C1 segment of cervical spinal cord (tissue), 14 donors: Measurements from ENCODE around the gene SIRT3.

Source experiments
- DNase-seq, 14 donors: peaks; one replicate each; lab custom pipeline; 2025; lab: John Stamatoyannopoulos, UW

The SIRT3 gene

DNA sequence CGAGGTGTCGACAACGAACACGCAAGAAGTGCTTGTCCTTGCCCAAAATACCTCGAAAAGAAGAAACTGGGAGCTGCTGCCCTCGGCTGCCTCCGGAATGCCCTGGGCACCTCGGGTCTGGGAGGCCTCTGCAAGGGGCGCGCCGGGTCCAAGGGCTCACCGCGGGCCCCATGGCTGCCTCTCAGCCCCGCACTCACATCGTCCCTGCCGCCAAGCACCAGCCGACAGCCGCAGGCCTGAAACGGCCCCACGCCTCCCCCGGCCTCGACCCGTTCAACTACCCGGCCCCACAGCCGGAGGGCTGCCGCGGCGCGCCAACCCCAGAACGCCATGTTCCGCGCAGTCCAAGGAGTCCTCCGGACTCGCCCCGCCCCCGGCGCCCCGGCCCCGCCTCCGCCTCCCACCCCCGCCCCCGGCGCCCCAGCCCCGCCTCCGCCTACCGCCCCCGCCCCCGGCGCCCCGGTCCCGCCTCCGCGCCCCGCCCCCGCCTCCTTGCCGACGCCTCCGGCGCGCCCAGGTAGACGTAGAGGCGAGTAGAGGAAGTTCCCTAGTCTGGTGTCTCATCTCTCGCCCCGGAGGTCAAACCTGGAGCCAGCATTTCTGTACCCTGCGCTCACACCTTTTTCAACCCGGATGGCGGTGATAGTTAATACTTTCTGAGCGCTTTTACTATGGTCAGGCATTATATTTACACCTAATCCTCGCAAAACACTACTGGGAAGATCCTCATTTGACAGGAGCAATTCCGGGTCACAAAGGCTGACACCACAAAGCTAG is at the start of gene SIRT3:
Gene SIRT3 (minus strand): TSS at position 346 of the 777 bp plus-strand sequence. CDS start 14 bp downstream, at position 332.
- DNase-seq, result peak; percentile 10 to 87 (median 79)

DNA sequence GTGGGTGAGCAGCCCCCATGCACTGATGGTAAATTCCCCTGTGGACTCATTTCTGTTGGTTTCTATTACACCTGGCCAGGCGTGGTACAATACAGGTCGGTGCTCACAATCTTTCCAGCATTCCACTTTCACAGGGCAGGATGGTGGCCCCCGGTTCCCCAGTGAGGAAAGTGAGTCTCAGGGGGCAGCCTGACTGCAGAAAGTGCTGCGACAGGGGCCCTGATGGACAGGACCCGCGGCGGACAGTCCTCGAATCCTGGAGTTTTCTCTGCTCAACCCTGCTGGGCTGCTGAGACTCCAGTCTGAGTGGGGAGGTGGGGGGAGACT is 49.7 kb upstream of the SIRT3 start:
- DNase-seq, result no peak

DNA sequence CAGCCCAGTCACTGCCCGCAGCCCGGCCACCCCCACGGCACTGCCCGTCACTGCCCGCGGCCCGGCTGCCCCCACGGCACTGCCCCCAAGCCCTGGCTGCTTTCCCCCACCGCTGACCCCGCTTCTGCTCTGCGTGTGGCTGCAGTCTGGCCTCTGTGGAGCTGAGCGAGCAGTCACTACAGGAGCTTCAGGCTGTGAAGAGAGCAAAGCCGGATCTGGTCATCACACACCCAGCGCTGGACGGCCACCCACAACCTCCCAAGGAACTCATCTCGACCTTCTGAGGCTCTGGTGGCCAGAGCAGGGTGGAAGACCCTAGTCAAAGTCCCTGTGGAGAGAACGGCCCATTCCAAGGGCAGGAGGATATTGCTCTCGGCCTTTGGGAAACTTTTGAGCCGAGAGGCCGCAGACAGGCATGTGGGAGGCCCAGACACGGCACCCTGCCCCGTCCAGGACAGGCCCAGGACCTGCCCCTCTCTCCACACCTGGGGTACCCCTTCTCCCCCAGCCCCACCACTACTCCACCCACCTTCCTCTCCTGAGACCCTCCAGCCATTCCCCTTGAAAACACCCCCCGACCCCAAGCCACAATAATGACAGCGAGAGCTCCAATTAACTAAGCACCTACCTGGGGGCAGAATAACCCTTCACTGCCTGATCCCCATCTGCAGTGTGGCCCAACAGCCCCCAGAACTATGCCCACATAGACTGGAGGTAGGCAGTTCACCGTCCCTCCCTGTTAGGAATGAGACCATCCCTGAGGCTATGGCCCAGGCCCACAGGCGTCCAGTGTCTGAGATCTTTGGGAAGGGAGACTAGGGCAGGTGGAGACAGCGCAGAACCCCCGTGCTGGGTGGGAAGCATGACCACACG is 49.1 kb upstream of the SIRT3 start:
- DNase-seq, result no peak

DNA sequence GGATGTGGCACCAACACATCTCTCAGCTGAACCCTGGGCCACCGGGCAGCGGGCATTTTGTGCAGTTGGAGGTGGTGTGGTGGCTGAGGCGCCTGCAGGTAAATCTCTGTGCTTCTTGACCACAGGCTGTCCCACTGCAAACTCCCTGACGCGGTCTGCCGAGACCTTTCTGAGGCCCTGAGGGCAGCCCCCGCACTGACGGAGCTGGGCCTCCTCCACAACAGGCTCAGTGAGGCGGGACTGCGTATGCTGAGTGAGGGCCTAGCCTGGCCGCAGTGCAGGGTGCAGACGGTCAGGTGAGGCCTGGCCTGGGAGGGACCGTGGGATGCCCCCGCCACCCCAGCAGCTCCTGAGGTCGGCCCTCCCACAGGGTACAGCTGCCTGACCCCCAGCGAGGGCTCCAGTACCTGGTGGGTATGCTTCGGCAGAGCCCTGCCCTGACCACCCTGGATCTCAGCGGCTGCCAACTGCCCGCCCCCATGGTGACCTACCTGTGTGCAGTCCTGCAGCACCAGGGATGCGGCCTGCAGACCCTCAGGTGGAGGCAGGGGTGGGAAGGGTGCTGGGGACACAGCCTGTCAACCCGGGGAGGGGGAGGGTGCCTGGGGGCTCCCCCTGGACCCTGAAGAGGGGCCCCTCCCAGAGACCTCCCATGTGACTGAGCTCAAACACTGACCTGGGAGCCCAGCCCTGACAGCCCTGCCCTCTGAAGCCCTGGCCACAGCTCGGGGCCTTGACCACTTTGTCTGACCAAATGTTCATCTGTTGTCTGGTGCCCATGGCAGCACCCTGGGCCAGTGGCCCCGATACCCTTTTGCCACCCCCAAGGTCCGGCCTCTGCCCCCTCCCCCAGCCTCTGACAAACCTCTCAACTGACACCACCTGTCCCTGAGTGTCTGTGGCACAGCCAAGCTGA is 48.2 kb upstream of the SIRT3 start:
- DNase-seq, result no peak

DNA sequence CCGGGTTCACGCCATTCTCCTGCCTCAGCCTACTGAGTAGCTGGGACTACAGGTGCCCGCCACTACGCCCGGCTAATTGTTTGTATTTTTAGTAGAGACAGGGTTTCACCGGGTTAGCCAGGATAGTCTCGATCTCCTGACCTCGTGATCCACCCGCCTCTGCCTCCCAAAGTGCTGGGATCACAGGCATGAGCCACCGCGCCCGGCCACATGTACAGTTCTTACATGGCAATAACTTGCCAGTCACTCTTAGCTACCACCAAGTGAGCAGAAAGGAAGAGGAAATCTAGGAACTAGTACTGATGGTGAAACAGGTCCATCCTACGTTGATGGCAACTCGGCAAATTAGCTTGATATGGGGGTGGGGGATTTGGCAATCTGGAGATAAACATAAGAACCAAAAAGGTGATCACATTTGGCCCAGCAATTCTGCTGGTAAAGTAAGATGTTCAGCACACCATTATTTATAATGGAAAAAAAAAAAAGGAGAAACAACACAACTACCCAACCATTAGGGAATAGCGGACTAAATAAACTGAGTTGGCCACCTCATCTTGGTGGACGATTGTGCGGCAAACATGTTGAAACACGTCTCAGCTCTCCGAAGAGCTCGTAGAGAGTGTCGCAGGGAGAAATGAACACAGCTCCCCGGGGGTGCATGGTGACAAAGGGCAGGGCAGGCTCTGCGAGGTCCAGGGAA is 47.4 kb upstream of the SIRT3 start:
- no peak for DNase-seq

DNA sequence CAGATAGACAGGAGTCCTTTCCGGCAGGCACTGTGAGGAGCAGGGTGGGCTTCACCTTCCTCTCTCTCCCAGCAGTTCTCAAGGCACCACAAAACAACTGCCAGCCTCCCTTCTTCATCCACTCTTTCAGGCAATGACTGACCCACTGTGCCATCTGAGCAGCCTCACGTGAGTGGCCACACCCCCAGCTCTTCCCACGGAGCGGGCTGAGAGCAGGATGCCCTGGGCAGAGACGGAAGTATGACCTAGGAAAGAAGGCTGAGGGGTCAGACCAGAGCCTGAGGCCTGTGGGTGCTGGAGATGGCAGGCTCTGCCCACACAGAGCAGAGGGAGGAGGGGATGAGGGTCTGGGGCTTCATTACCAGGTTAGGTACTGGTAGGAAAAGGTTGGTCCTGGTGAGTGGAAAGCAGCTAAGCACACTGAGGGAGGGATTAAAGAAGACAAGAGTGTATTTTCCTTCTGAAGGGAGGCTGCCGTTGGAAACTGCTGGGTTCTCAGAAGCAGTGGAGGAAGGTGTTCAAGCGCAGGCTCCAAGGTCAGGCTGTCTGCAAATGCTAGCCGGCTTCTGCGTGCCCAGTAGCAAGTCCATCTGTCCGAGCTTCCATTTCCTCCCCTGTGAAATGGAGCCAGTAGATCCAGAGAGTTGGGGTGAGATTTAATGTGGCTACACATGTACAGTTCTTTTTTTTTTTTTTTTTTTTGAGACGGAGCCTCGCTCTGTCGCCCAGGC is 46.7 kb upstream of the SIRT3 start:
- no peak for DNase-seq

DNA sequence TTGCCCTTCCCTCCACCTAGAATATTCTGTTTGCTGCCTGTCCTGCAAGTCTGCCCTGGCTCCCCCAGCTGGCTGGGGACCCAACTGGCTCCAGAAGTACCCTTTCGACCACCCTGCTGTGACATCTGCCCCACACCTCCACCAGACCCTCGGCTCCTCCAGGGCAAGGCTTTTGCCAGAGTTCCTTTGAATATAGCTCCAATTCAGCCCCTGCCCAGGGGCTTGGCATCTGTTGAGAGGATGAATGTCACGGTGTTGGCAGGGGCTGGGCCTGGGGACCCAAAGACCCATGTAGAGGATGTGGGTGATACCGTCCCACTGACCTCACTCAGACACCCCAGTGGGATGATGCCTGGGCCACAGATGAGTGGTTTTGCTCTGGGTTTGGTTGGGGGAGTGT is 46.0 kb upstream of the SIRT3 start:
- DNase-seq, result no peak

DNA sequence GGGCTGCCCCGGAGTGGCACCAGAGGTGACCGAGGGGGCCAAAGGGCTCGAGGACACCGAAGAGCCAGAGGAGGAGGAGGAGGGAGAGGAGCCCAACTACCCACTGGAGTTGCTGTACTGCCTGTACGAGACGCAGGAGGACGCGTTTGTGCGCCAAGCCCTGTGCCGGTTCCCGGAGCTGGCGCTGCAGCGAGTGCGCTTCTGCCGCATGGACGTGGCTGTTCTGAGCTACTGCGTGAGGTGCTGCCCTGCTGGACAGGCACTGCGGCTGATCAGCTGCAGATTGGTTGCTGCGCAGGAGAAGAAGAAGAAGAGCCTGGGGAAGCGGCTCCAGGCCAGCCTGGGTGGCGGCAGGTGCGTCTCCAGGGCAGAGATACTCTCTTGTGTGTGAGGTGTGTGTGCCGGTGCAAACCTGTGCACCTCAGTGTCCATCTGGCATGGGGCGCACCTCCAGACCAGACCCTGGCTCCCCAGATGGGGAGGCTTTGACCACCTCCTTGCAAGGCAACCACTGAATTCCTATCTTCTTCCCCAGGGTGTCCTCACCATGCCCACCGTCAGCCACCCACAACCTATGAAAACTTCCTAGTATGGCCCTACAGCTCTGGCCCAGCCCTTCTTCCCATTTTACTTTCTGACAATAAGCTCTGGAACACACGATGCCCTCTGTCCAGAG is 45.5 kb upstream of the SIRT3 start:
- DNase-seq, result no peak

DNA sequence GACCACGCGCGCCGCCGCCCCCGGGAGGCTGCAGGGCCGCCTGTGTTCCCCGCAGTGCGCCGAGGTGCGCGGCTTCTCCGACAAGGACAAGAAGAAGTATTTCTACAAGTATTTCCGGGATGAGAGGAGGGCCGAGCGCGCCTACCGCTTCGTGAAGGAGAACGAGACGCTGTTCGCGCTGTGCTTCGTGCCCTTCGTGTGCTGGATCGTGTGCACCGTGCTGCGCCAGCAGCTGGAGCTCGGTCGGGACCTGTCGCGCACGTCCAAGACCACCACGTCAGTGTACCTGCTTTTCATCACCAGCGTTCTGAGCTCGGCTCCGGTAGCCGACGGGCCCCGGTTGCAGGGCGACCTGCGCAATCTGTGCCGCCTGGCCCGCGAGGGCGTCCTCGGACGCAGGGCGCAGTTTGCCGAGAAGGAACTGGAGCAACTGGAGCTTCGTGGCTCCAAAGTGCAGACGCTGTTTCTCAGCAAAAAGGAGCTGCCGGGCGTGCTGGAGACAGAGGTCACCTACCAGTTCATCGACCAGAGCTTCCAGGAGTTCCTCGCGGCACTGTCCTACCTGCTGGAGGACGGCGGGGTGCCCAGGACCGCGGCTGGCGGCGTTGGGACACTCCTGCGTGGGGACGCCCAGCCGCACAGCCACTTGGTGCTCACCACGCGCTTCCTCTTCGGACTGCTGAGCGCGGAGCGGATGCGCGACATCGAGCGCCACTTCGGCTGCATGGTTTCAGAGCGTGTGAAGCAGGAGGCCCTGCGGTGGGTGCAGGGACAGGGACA is 44.8 kb upstream of the SIRT3 start:
- DNase-seq, result no peak

DNA sequence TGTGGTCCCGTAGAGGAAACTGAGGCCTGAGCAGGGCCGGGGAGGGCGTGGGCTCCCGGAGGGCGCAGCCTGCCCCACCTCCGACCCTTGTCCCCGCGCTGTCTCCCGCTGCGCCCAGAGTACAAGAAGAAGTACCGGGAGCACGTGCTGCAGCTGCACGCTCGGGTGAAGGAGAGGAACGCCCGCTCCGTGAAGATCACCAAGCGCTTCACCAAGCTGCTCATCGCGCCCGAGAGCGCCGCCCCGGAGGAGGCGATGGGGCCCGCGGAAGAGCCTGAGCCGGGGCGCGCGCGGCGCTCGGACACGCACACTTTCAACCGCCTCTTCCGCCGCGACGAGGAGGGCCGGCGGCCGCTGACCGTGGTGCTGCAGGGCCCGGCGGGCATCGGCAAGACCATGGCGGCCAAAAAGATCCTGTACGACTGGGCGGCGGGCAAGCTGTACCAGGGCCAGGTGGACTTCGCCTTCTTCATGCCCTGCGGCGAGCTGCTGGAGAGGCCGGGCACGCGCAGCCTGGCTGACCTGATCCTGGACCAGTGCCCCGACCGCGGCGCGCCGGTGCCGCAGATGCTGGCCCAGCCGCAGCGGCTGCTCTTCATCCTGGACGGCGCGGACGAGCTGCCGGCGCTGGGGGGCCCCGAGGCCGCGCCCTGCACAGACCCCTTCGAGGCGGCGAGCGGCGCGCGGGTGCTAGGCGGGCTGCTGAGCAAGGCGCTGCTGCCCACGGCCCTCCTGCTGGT is 44.0 kb upstream of the SIRT3 start:
- no peak for DNase-seq

DNA sequence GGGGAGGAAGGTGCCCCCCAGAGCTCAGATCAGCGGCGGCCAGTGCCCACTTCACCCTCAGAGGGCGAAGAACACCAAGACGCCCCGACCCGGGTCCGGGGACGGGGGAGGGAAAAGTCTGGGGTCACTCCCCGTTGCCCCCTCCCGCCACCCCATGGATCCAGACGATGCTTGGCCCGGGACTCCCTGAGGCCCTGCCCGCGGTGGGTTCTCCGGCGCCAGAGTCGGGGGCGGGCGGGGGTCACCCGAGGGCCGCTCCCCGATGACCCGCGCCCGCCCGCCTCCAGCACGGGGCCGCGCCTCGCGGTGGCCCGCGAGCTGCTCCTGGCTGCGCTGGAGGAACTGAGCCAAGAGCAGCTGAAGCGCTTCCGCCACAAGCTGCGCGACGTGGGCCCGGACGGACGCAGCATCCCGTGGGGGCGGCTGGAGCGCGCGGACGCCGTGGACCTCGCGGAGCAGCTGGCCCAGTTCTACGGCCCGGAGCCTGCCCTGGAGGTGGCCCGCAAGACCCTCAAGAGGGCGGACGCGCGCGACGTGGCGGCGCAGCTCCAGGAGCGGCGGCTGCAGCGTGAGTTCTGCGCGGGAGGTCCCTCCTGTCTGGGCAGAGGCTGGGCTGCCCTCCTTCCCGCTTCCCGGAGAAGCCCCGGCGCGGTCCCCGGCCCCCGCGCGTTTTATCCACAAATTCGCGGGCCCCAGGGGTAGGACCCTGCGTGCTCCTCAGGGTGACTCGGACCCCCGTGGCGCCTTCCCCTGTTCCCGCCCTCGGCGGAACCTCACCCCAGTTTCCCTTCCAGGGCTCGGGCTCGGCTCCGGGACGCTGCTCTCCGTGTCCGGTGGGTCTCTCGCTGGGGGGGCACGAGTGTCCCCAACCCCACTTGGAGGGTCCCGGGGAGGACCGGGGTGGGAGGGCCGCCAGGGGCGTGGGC is 43.2 kb upstream of the SIRT3 start:
- DNase-seq, result no peak

DNA sequence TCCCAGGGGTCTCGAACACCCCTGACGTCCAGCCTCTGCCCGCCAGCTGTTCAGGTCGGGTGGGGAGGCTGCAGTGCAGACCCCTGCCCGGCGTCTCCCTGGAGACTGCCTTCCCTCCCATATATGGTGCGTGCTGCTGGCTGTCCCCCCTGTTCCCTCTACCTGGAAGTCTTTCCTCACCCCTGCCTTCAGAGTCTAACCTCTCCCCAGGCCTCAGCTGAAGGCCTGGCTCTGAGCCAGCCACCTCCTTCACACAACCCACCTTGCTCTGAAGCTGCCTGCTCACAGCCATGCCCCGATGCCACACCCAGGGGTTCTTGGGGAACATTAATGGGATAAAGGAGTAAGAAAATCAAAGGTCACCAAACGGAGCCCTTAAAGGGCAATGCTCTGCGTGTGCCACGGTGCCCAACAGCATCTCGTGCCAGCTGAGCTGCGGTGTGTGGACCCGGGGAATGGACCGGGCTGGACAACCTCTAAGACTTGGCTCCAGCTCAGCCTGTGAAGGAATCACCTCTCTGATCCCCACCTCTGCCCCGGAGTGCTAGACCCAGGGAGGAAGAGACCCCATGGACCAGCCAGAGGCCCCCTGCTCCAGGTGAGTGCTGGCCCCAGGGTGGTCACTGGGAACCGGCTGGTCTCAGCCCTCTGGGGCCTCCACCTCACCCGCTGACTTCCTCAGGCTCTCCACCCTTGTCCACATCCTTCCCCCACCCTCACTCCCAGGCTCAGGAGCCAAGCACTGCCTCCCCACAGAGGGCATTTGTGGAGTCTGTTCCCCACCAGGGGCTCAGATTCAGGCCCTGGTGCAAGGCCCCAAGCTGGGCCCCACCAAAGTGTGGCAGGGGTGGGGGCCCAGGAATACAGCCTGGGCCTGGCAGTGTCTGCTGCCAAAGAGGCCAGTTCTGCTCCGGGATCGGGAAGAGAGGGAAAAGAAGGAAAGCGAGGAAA is 42.1 kb upstream of the SIRT3 start, which contains the start of gene NLRP6:
Gene NLRP6 (plus strand): TSS at position 407 of the 951 bp plus-strand sequence. CDS start 163 bp downstream, at position 570.
- DNase-seq, result no peak

DNA sequence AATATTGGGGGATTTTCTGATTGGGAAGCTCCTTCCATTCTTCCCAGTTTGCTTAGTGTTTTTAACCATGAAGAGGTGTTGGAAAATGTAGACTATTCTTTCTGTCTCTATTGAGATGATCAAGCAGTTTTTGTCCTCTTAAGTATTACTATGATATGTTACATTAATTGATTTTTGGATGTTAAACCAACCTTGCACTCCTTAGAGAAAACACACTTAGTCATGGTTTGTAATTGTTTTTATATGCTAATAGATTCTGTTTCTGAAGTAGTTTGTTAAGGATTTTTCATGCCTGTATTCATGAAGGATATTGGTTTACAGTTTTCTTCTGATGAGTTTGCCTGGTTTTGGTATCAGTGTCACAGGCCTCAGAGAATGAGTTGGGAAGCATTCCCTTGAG is 40.1 kb upstream of the SIRT3 start:
- no peak for DNase-seq

DNA sequence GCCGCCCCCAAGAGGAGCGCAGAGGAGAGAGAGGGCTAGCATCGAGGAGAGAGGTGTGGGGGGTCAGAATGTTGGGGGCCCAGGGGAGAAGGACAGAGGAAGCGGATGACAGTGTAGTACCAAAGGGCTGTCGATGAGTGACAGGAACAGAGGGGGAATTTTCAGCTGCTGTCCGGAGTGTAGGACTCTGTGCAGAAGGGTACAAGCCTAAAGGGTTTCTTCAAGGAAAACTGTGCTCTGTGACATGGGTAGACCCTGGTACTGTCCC is 36.7 kb upstream of the SIRT3 start:
- DNase-seq, result no peak

DNA sequence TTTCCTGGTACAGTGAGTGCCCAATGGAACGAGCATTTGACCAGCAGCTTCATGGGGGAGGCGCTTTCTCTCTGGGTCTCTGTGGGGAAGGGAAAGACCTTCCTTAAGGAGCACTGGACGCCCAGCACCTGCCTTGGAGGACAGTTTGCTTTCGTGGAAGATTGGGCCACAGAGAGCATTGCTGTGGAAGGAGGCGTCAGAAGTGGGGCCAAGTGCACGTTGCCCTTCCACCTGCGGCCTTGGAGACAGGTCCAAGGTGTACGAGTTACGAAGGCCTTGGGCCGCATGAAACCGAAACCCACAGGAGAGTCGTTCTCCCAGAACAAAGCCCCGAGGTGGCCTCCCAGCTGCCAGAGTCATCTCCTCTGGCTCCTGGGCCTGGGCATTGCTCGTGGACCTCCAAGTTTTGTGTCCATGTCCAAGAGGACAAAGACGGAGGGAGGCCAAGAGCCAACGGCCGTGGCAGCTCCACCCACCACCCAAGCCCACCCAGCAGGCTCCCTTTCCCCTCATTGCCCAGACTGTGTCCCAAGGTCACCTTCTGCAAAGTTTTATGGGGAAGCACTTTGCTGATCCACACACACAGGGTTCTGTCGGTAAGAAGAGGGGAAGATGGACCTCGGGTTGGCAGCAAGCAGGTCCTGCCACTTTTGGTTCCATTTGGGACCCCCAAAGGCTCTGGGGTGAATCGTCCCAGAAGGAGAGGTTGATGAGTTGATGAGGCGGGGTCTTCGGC is 36.2 kb upstream of the SIRT3 start:
- no peak for DNase-seq

DNA sequence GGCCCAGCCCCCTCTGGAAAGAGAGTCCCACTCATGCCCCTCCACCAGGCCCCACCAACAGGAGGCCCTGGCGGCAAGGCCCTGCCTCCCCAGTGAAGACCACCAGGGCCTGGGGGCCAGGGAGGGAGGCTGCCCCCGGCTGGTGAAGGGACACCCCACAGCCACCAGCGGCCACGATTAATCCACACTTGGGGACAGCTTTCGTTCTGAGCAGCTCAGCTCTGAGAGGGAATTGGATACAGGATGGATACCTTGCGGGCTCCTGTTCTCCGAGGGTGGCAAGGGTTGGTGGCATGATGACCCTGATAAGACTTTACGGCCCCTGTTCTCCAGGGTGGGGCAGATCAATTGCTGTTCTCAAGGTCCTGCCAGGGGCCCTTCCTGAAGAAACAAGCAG is 35.2 kb upstream of the SIRT3 start:
- no peak for DNase-seq
